OCI-LY7 (cell line): ENCODE results near the gene ABCB9. TPM values are rescaled to one million over a fixed set of nuclear protein-coding genes. Genes with fewer than 3 reads are reported as not detected.

Source experiments
- BruUV-seq: library from RNA; stranded (reverse); fragments of 400-500 nt; replicated peaks from 2 replicates; lab custom pipeline; 2021; lab: Mats Ljungman, UMichigan
- CTCF ChIA-PET: fragments of 300-600 bp; sonication (Branson Sonifier 250); formaldehyde crosslinking; loops from one replicate; lab custom pipeline; 2022; ENCODE audit warnings: antibody characterized with exemption; ENCODE audit not compliant: unreplicated experiment; lab: Charles Lee
- POLR2A ChIA-PET: fragments of 300-600 bp; sonication (Branson Sonifier 250); formaldehyde crosslinking; loops from one replicate; lab custom pipeline; 2022; ENCODE audit warnings: antibody characterized with exemption; lab: Charles Lee
- DNase-seq: peaks from one replicate; pipeline ENCODE4 v3.0.0-alpha.2; 2015; ENCODE audit warnings: low spot score
- H2AFZ ChIP-seq: fragments of 200-600 bp; sonication (generic), shearing (Covaris generic); 2 replicates; pipeline ENCODE4 v1.6.1; 2014; ENCODE audit warnings: mild to moderate bottlenecking, antibody characterized with exemption, low read length, moderate library complexity
- H3K27ac ChIP-seq: fragments of 200-600 bp; sonication (generic); 2 replicates; pipeline ENCODE4 v1.5.1; 2014; ENCODE audit warnings: mixed run types, low read depth, mild to moderate bottlenecking, moderate library complexity, low read length, inconsistent platforms; ENCODE audit not compliant: poor library complexity, severe bottlenecking
- H3K36me3 ChIP-seq: fragments of 200-600 bp; sonication (generic); 2 replicates; pipeline ENCODE4 v1.6.1; 2014; ENCODE audit warnings: mild to moderate bottlenecking, antibody characterized with exemption, low read length, moderate library complexity, mixed read lengths; ENCODE audit not compliant: insufficient read depth
- H3K4me1 ChIP-seq: fragments of 200-600 bp; sonication (generic); 2 replicates; pipeline ENCODE4 v1.5.1; 2014; ENCODE audit warnings: mild to moderate bottlenecking, low read length; ENCODE audit not compliant: insufficient read depth, poor library complexity, severe bottlenecking
- H3K4me2 ChIP-seq: fragments of 200-600 bp; sonication (generic); 2 replicates; pipeline ENCODE4 v1.6.1; 2014; ENCODE audit warnings: mild to moderate bottlenecking, low read length
- H3K4me3 ChIP-seq: fragments of 200-600 bp; sonication (generic); 2 replicates; pipeline ENCODE4 v1.5.1; 2014; ENCODE audit warnings: mild to moderate bottlenecking, low read depth, low read length; ENCODE audit not compliant: poor library complexity, severe bottlenecking
- H3K79me2 ChIP-seq: fragments of 200-600 bp; sonication (generic); 2 replicates; pipeline ENCODE4 v1.6.1; 2016; ENCODE audit warnings: low read depth, mild to moderate bottlenecking, low read length, moderate library complexity, mixed read lengths; ENCODE audit not compliant: insufficient read depth
- H3K9me2 ChIP-seq: fragments of 200-600 bp; sonication (generic); 2 replicates; pipeline ENCODE4 v1.6.1; 2016; ENCODE audit warnings: mild to moderate bottlenecking, low read length, mixed read lengths; ENCODE audit not compliant: insufficient read depth
- H3K9me3 ChIP-seq: fragments of 200-600 bp; sonication (generic); 2 replicates; pipeline ENCODE4 v1.6.1; 2014; ENCODE audit warnings: mild to moderate bottlenecking, mixed run types, low read length, mixed read lengths
- H4K20me1 ChIP-seq: fragments of 200-600 bp; sonication (generic); 2 replicates; pipeline ENCODE4 v1.6.1; 2014; ENCODE audit warnings: mild to moderate bottlenecking, antibody characterized with exemption, low read length, moderate library complexity, mixed read lengths; ENCODE audit not compliant: insufficient read depth
- CTCF ChIP-seq: fragments of 200-600 bp; sonication (generic); conservative IDR thresholded peaks from 2 replicates; pipeline ENCODE4 v1.5.1; 2014; ENCODE audit warnings: mild to moderate bottlenecking, antibody characterized with exemption, low read length, moderate library complexity, mixed read lengths
- EZH2phosphoT487 ChIP-seq: fragments of 200-600 bp; sonication (generic); IDR thresholded peaks from 2 replicates; pipeline ENCODE4 v1.6.1; 2018; ENCODE audit warnings: low read depth, borderline replicate concordance, mild to moderate bottlenecking, mixed run types, antibody characterized with exemption, low read length, moderate library complexity, mixed read lengths
- intact Hi-C: fragments of 100-400 bp; cut with micrococcal nuclease; formaldehyde crosslinking; loops from one replicate; pipeline ENCODE4 v1.10.0; 2022; ENCODE audit not compliant: unreplicated experiment
- total RNA-seq, 2 experiments: library from RNA; depleted of rRNA in 1 of 2; stranded (reverse); fragments of >200 nt in 1 of 2; shearing (Covaris generic) in 1 of 2; gene quantifications; 2 replicates each; pipeline ENCODE4 v1.2.3, GENCODE V29; 2014 to 2022

ABCB9 gene
- total RNA-seq, 2 experiments from 2014 or later: 4.0 to 7.9 TPM

GRCh38 chr12:122944605-122945592, 21.4 kb downstream of the ABCB9 start:
- Histone ChIP-seq H3K4me3 (no peak overlapping the region), H3K9me2 (no peaks in the 10 kb centered on the region), H3K4me2 (no peak overlapping the region), H3K4me1 (peaks cover 3% of the 10 kb centered on the region), H3K27ac (no peak overlapping the region), H3K79me2 (no peaks in the 10 kb centered on the region), H3K9me3 (no peaks in the 10 kb centered on the region), H3K36me3 (no peaks in the 10 kb centered on the region), H4K20me1 (no peaks in the 10 kb centered on the region), H2AFZ (no peak overlapping the region)
- ChIA-PET CTCF (no interaction called here), POLR2A (interaction anchor here (1.0 to 1.2 kb wide), 2 partner anchors 36 to 47 kb away, joined by 3 read pairs; no protein-coding TSS in a partner anchor)
- intact Hi-C loops: no loop called here
- no peak for DNase-seq
- TF ChIP-seq EZH2phosphoT487 (no peak), CTCF (no peak)
- no TSS peak for BruUV-seq

GRCh38 chr12:122943196-122943595, 23.1 kb downstream of the ABCB9 start:
- H2AFZ ChIP-seq: no peak overlapping the region
- no peak overlapping the region for H3K27ac ChIP-seq
- TF ChIP-seq CTCF (no peak), EZH2phosphoT487 (no peak)
- DNase-seq: no peak
- no peaks in the 10 kb centered on the region for H3K9me2 ChIP-seq
- no TSS peak for BruUV-seq
- no peaks in the 10 kb centered on the region for H4K20me1 ChIP-seq
- no peaks in the 10 kb centered on the region for H3K79me2 ChIP-seq
- CTCF ChIA-PET: no interaction called here
- peaks cover 5% of the 10 kb centered on the region for H3K4me1 ChIP-seq
- H3K4me2 ChIP-seq: no peak overlapping the region
- no peaks in the 10 kb centered on the region for H3K36me3 ChIP-seq
- intact Hi-C loops: no loop called here
- H3K4me3 ChIP-seq: no peak overlapping the region
- POLR2A ChIA-PET: interaction anchor here (0.7 kb wide), 1 partner anchor 295 kb away, joined by 3 read pairs; no protein-coding TSS in a partner anchor
- no peaks in the 10 kb centered on the region for H3K9me3 ChIP-seq

GRCh38 chr12:122942637-122943036, 23.6 kb downstream of the ABCB9 start:
- POLR2A ChIA-PET: no interaction called here
- H3K27ac ChIP-seq: no peak overlapping the region

More at GRCh38 chr12:122942637-122943036, 23.6 kb downstream of the ABCB9 start:
- Histone ChIP-seq H3K4me2 (no peak overlapping the region), H3K9me3 (no peaks in the 10 kb centered on the region), H3K36me3 (no peaks in the 10 kb centered on the region), H4K20me1 (no peaks in the 10 kb centered on the region), H2AFZ (no peak overlapping the region), H3K9me2 (no peaks in the 10 kb centered on the region), H3K4me1 (peaks cover 10% of the 10 kb centered on the region), H3K79me2 (no peaks in the 10 kb centered on the region), H3K4me3 (no peak overlapping the region)
- CTCF ChIA-PET: no interaction called here
- BruUV-seq: no TSS peak
- no peak for DNase-seq
- TF ChIP-seq CTCF (no peak), EZH2phosphoT487 (no peak)
- intact Hi-C loops: no loop called here
